AG20443 (cell line): Measurements from ENCODE around the gene ZNF592.

Experiments used
- DNase-seq: peaks from one replicate; pipeline ENCODE4 v3.0.0; 2012; ENCODE audit warnings: low spot score, mixed read lengths

ZNF592 gene

GRCh38 chr15:84782346-84782745, 34.0 kb downstream of the ZNF592 start:
- DNase-seq: no peak

- no peak for DNase-seq
Measured at GRCh38 chr15:84783493-84784251, 35.3 kb downstream of the ZNF592 start.

- DNase-seq: no peak
Measured at GRCh38 chr15:84784262-84784661, 35.9 kb downstream of the ZNF592 start.

- DNase-seq: no peak
Measured at GRCh38 chr15:84785053-84785452, 36.7 kb downstream of the ZNF592 start.

- no peak for DNase-seq
Measured at GRCh38 chr15:84788500-84788899, 40.1 kb downstream of the ZNF592 start.

- DNase-seq: no peak
Measured at GRCh38 chr15:84789762-84790161, 41.4 kb downstream of the ZNF592 start.

- DNase-seq: no peak
Measured at GRCh38 chr15:84790676-84791075, 42.3 kb downstream of the ZNF592 start.

GRCh38 chr15:84791763-84792162, 43.4 kb downstream of the ZNF592 start:
- DNase-seq: no peak

GRCh38 chr15:84793431-84794161, 45.2 kb downstream of the ZNF592 start:
- DNase-seq: no peak

GRCh38 chr15:84794162-84794547, 45.8 kb downstream of the ZNF592 start:
- DNase-seq: no peak

GRCh38 chr15:84795186-84795585, 46.8 kb downstream of the ZNF592 start:
- no peak for DNase-seq

- DNase-seq: no peak
Measured at GRCh38 chr15:84797212-84797611, 48.8 kb downstream of the ZNF592 start.

- no peak for DNase-seq
Measured at GRCh38 chr15:84797801-84798200, 49.4 kb downstream of the ZNF592 start.

- DNase-seq: no peak
Measured at GRCh38 chr15:84798436-84798946, 50.1 kb downstream of the ZNF592 start.

GRCh38 chr15:84799511-84800187, 51.3 kb downstream of the ZNF592 start:
- DNase-seq: no peak

GRCh38 chr15:84800365-84800806, 52.0 kb downstream of the ZNF592 start:
- DNase-seq: no peak

- DNase-seq: no peak
Measured at GRCh38 chr15:84804005-84804900, 55.9 kb downstream of the ZNF592 start.

- no peak for DNase-seq
Measured at GRCh38 chr15:84805221-84805620, 56.8 kb downstream of the ZNF592 start.

GRCh38 chr15:84807228-84807627, 58.8 kb downstream of the ZNF592 start:
- no peak for DNase-seq

- DNase-seq: no peak
Measured at GRCh38 chr15:84810073-84810840, 61.9 kb downstream of the ZNF592 start.

GRCh38 chr15:84811151-84811550, 62.8 kb downstream of the ZNF592 start:
- DNase-seq: no peak
